Measurements from ENCODE around the gene TTYH3. TPM values are rescaled to one million over a fixed set of nuclear protein-coding genes. Genes with fewer than 3 reads are reported as not detected.
A peak's percentile ranks its signal among the peaks of the same experiment; 100 is the strongest.

The TTYH3 gene
- polyA plus RNA-seq, 6 donors from 2014 or later, result 1.2 to 4.4 (median 2.5) TPM

DNA sequence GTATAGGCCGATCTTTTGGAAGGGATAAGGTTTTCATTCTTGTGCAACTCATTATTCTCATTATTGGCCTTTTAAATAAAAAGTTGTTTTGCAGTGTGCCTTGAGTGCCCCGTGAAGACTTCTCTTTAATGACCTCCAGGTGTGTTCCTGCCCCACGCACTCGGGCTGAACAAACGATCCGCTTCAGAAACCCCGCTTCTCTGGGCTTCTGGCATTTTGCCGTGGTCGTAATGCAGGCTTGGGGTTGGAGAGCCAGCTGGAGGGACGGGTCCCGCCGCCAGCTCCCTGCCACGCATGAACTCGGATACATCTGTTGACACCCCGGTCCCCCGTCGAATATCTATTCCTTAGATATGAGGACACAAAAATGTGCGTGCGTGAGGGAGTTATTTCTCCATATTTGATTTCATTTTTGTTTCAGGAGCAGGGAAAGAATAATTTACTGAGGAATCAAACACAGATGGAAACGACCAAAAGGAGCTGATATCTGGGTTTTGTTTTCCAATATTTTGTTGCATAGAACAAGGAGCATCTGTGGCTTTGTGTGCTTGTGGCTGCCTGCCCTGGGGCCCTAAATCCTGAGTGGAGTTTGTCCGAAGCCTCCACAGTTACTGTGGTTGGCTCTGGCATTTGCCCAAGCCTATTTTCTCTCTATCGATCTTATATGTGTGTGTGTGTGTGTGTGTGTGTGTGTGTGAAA, 17.0 kb upstream of the TTYH3 start:
- DNase-seq, result no peak

GRCh38 chr7:2616387-2617324, 15.1 kb upstream of the TTYH3 start:
- no peaks in the 10 kb centered on the region for H3K9me3 Mint-ChIP-seq
- H3K36me3 Mint-ChIP-seq, result no peaks in the 10 kb centered on the region
- DNase-seq, result no peak
- peaks cover 13 to 25% (median 15%) of the 10 kb centered on the region in 3 donors for H3K4me1 Mint-ChIP-seq
- ATAC-seq (ENCODE audit: low read depth in 2 of 2), result no peak
- peaks cover 0 to 11% (median 0%) of the 10 kb centered on the region in 3 donors for H3K27me3 Mint-ChIP-seq
- peak overlapping the region in 1 of 8 donors; percentile 25 for H3K4me3 Mint-ChIP-seq
- H3K27ac Mint-ChIP-seq, result no peak overlapping the region

More for the DNA sequence above, 17.0 kb upstream of the TTYH3 start:
- Mint-ChIP-seq H3K9me3 (no peaks in the 10 kb centered on the region), H3K36me3 (no peaks in the 10 kb centered on the region), H3K4me1 (peaks cover 15 to 30% (median 16%) of the 10 kb centered on the region in 3 donors), H3K4me3 (no peak overlapping the region), H3K27ac (peak overlapping the region in 3 of 6 donors; percentile 68 to 87 (median 75)), H3K27me3 (peaks cover 0 to 11% (median 0%) of the 10 kb centered on the region in 3 donors)
- peak; percentile 17 to 30 for ATAC-seq (ENCODE audit: low read depth in 2 of 2)

GRCh38 chr7:2617325-2617905, 14.4 kb upstream of the TTYH3 start:
- DNase-seq (no peak), ATAC-seq (ENCODE audit: low read depth in 2 of 2) (no peak)
- H3K4me3 Mint-ChIP-seq, result peak overlapping the region in 1 of 8 donors; percentile 71
- H3K27ac Mint-ChIP-seq, result peak overlapping the region in 1 of 6 donors; percentile 53
- H3K4me1 Mint-ChIP-seq, result peaks cover 12 to 21% (median 13%) of the 10 kb centered on the region in 3 donors
- H3K36me3 Mint-ChIP-seq, result no peaks in the 10 kb centered on the region
- H3K9me3 Mint-ChIP-seq, result no peaks in the 10 kb centered on the region
- peaks cover 0 to 11% (median 0%) of the 10 kb centered on the region in 3 donors for H3K27me3 Mint-ChIP-seq

- H3K9me3 Mint-ChIP-seq, result no peaks in the 10 kb centered on the region
- no peak overlapping the region for H3K4me3 Mint-ChIP-seq
- DNase-seq (no peak), ATAC-seq (ENCODE audit: low read depth in 2 of 2) (no peak)
- H3K4me1 Mint-ChIP-seq, result peaks cover 4 to 13% (median 10%) of the 10 kb centered on the region in 3 donors
- H3K27me3 Mint-ChIP-seq, result peaks cover 0 to 11% (median 0%) of the 10 kb centered on the region in 3 donors
- H3K27ac Mint-ChIP-seq, result no peak overlapping the region
- no peaks in the 10 kb centered on the region for H3K36me3 Mint-ChIP-seq
These were observed 12.7 kb upstream of the TTYH3 start for GRCh38 chr7:2619116-2619515.

GRCh38 chr7:2621061-2621828, 10.5 kb upstream of the TTYH3 start:
- ATAC-seq (ENCODE audit: low read depth in 2 of 2), result no peak
- no peak for DNase-seq
- no peak overlapping the region for H3K4me3 Mint-ChIP-seq
- no peaks in the 10 kb centered on the region for H3K9me3 Mint-ChIP-seq
- peaks cover 0 to 9% (median 4%) of the 10 kb centered on the region in 3 donors for H3K4me1 Mint-ChIP-seq
- no peaks in the 10 kb centered on the region for H3K36me3 Mint-ChIP-seq
- H3K27ac Mint-ChIP-seq, result peak overlapping the region in 3 of 6 donors; percentile 26 to 75 (median 73)
- H3K27me3 Mint-ChIP-seq, result peaks cover 0 to 11% (median 0%) of the 10 kb centered on the region in 3 donors

GRCh38 chr7:2621948-2622640, 9.7 kb upstream of the TTYH3 start:
- H3K9me3 Mint-ChIP-seq, result no peaks in the 10 kb centered on the region
- DNase-seq (no peak), ATAC-seq (ENCODE audit: low read depth in 2 of 2) (no peak)
- no peaks in the 10 kb centered on the region for H3K36me3 Mint-ChIP-seq
- peaks cover 0 to 9% (median 4%) of the 10 kb centered on the region in 3 donors for H3K4me1 Mint-ChIP-seq
- H3K4me3 Mint-ChIP-seq, result no peak overlapping the region
- peaks cover 0 to 11% (median 0%) of the 10 kb centered on the region in 3 donors for H3K27me3 Mint-ChIP-seq
- peak overlapping the region in 1 of 6 donors; percentile 26 for H3K27ac Mint-ChIP-seq

DNA sequence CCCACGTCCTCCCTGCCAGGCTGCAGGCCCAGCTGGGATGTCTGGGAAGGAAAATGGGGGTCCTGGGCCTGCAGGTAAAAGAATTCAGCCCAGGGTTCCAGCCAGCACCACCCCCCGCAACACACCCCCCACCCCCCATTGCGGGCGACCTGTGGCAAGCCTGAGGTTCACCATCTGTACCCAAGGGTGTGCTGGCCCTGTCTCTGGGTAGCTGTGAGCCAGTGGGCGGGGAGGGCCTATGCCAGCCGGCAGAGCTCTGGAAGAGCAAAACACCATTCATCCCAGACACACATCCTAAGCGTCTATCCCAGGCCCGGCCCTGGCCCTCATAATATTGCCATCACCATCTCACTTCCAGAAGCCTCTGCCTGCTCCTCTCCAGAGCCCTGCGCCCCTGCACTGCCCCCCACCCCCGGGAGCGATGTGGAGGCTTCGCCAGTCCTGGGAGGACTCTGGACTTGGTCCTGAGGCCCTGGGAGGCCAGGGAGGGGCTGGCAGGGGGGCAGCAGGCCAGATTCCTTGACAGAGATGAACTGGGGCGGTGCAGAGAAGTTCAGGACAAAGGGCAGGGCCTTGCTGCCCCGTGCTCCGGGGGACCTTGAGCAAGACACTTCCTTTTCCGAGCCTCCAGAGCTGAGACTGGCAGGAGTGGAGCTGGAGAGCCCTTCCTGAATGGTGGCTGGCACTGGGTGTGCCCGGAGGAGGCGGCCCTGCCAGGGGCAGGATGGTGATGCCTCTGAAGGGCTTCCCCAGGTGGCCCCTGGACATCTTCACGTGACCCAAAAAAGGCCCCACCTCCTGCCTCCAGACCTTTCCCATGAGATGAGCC, 8.7 kb upstream of the TTYH3 start:
- ATAC-seq (ENCODE audit: low read depth in 2 of 2), result no peak
- Mint-ChIP-seq H3K4me1 (peaks cover 0 to 4% (median 2%) of the 10 kb centered on the region in 3 donors), H3K9me3 (no peaks in the 10 kb centered on the region), H3K36me3 (no peaks in the 10 kb centered on the region), H3K27me3 (peaks cover 0 to 3% (median 0%) of the 10 kb centered on the region in 3 donors), H3K27ac (no peak overlapping the region), H3K4me3 (no peak overlapping the region)
- no peak for DNase-seq

DNA sequence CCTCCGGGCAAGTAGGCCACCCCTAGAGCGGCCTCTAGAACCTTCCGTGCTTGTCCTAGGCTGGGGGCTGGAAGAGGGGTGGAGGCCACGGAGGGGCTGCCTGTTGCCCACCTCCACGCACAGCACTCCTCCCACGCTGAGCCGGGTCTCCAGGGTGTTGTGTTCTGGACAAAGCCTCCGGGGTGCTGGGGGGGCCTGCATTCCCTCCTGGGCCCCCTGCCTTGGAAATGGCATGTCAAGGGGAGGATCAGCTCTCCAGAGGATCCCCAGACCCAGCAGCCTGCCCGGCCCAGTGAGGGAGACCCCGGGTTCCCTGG, 8.1 kb upstream of the TTYH3 start:
- ATAC-seq (ENCODE audit: low read depth in 2 of 2), result no peak
- Mint-ChIP-seq H3K27me3 (no peaks in the 10 kb centered on the region), H3K4me3 (no peak overlapping the region), H3K27ac (no peak overlapping the region), H3K4me1 (peaks cover 0 to 4% (median 0%) of the 10 kb centered on the region in 3 donors), H3K36me3 (no peaks in the 10 kb centered on the region), H3K9me3 (no peaks in the 10 kb centered on the region)
- DNase-seq, result no peak

- Mint-ChIP-seq H3K4me1 (peaks cover 0 to 4% (median 0%) of the 10 kb centered on the region in 3 donors), H3K36me3 (no peaks in the 10 kb centered on the region), H3K4me3 (peak overlapping the region in 1 of 8 donors; percentile 12), H3K9me3 (no peaks in the 10 kb centered on the region), H3K27me3 (no peaks in the 10 kb centered on the region), H3K27ac (no peak overlapping the region)
- DNase-seq, result no peak
- no peak for ATAC-seq (ENCODE audit: low read depth in 2 of 2)
These were observed 7.4 kb upstream of the TTYH3 start for GRCh38 chr7:2624293-2624886.

DNA sequence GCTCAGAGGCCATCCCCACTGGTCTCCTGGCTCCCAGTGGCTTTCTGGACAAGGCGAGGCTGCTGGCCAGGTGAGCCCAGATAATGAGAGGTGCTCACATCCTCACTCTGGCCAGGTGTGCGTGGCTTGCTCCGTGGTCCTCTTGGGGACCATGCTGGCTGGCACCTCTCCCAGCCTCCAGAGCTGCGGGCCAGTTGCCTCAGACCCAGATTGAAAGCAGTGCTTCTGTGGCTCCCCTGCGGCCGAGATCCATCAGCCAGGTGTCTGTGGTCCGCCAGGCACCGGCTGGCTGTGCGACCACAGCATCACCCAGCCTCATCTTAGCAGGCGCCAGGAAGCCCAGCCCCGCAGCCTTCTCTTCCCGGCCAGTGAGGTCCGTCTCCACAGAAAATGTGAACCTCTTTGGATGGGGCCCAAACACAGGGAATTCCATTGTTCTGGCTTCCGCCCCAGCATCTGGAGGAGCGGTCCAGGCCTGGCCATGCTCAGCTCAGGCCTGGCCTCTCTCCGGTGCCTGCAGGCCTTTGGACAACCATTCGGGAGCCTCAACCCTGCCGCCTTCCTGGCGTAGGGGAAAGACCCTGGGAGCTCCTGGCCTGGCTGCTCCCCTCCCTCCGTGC, 5.2 kb upstream of the TTYH3 start:
- H3K36me3 Mint-ChIP-seq, result no peaks in the 10 kb centered on the region
- no peaks in the 10 kb centered on the region for H3K9me3 Mint-ChIP-seq
- H3K4me3 Mint-ChIP-seq, result peak overlapping the region in 1 of 8 donors; percentile 15
- H3K4me1 Mint-ChIP-seq, result peaks cover 5 to 6% (median 5%) of the 10 kb centered on the region in 3 donors
- ATAC-seq (ENCODE audit: low read depth in 2 of 2) (no peak), DNase-seq (no peak)
- no peaks in the 10 kb centered on the region for H3K27me3 Mint-ChIP-seq
- peak overlapping the region in 1 of 6 donors; percentile 56 for H3K27ac Mint-ChIP-seq

Measured in naive B cell (primary cell).